ENCODE data around the gene SPNS1.

SPNS1 gene

DNA sequence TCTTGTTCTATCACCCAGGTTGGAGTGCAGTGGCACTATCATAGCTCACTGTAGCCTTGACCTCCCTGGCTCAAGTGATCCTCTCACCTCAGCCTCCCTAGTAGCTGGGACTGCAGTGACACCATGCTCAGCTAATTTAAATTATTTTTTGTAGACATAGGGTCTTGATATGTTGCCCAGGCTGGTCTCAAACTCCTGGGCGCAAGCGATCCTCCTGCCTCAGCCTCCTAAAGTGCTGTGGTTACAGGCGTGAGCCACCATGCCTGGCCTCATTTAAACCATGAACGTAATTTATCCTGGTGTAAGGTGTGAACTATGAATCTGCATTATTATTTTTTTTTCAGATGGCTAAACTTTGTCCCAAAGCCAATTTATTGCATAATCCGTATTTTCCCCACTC is 47.6 kb downstream of the SPNS1 start:
- H2AFZ ChIP-seq (ENCODE audit: low read length), result no peak overlapping the region
- no peaks in the 10 kb centered on the region for H3K4me1 ChIP-seq (ENCODE audit: low read length)
- no peak overlapping the region for H3K27ac ChIP-seq (ENCODE audit: low read length)
- no peak for TF ChIP-seq EZH2 (optimal IDR thresholded peaks at IDR 0.05; ENCODE audit: low read depth, low read length)
- TF ChIP-seq, protein P1, sequence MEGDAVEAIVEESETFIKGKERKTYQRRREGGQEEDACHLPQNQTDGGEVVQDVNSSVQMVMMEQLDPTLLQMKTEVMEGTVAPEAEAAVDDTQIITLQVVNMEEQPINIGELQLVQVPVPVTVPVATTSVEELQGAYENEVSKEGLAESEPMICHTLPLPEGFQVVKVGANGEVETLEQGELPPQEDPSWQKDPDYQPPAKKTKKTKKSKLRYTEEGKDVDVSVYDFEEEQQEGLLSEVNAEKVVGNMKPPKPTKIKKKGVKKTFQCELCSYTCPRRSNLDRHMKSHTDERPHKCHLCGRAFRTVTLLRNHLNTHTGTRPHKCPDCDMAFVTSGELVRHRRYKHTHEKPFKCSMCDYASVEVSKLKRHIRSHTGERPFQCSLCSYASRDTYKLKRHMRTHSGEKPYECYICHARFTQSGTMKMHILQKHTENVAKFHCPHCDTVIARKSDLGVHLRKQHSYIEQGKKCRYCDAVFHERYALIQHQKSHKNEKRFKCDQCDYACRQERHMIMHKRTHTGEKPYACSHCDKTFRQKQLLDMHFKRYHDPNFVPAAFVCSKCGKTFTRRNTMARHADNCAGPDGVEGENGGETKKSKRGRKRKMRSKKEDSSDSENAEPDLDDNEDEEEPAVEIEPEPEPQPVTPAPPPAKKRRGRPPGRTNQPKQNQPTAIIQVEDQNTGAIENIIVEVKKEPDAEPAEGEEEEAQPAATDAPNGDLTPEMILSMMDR (IDR thresholded peaks at IDR 0.05; ENCODE audit: low read length), result no peak
- TF ChIP-seq EZH2phosphoT487 (IDR thresholded peaks at IDR 0.05; ENCODE audit: low read length), result no peak
- H3K79me2 ChIP-seq (ENCODE audit: low read length), result no peaks in the 10 kb centered on the region
- H3K9me3 ChIP-seq (replicated peaks; ENCODE audit: insufficient read depth, low read length), result no peaks in the 10 kb centered on the region
- H3K9ac ChIP-seq (ENCODE audit: low read length), result no peak overlapping the region
- DNase-seq, result no peak
- no peaks in the 10 kb centered on the region for H3K27me3 ChIP-seq (replicated peaks; ENCODE audit: insufficient read depth, low read length)
- no peaks in the 10 kb centered on the region for H3K9me2 ChIP-seq (replicated peaks; ENCODE audit: insufficient read depth, low read length)
- no peak overlapping the region for H3K4me2 ChIP-seq (ENCODE audit: low read depth, low read length)
- H3K4me3 ChIP-seq (ENCODE audit: low read length), result no peak overlapping the region
- H3F3A ChIP-seq (ENCODE audit: insufficient read depth, low read length), result no peaks in the 10 kb centered on the region
- no peaks in the 10 kb centered on the region for H3K36me3 ChIP-seq (replicated peaks; ENCODE audit: insufficient read depth, low read length)
- H4K20me1 ChIP-seq (ENCODE audit: insufficient read depth, low read length), result no peaks in the 10 kb centered on the region

DNA sequence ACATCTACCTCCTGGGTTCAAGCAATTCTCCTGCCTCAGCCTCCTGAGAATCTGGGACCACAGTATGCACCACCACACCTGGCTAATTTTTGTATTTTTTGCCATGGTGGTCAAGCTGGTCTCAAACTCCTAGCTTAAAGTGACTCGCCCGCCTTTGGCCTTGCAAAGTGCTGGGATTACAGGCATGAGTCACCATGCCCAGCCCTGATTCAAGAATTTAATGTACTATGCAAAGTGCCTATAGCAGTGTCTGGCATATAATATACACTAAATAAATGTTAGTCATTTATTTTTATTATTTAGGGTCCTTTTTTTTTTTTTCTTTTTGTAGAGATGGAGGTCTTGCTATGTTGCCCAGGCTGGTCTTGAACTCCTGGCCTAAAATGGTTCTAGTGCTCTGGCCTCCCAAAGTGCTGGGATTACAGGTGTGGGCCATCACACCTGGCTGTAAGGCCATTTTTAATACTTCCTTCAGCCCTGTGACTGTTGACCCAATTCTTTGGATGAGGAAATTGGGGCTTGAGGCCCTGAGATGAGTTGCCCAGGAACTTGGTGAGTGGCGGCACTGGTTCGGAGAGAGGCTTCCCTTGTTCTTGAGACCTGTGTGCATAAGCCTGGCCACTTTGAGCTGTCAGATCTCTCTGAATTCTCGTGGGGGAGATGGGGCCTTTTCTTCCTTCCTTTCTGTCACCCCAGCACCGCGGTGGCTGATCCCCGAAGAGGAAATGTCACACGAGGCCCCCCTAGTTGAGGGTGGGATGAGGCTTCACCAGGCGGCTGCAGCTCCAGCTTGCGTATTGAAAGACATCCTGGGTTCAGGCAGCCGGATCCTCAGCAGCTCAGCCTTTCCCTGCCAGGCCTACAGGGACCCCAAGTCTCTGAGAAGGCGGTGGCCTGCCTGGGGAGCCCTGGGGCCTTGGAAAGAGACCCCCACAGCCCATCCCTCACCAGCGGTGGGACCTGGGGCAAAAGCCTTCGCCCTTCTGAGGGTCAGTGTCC is 49.0 kb downstream of the SPNS1 start:
- Histone ChIP-seq H3K9me2 (replicated peaks; ENCODE audit: insufficient read depth, low read length) (no peaks in the 10 kb centered on the region), H4K20me1 (ENCODE audit: insufficient read depth, low read length) (no peaks in the 10 kb centered on the region), H3K36me3 (replicated peaks; ENCODE audit: insufficient read depth, low read length) (no peaks in the 10 kb centered on the region), H3K9me3 (replicated peaks; ENCODE audit: insufficient read depth, low read length) (no peaks in the 10 kb centered on the region), H2AFZ (ENCODE audit: low read length) (no peak overlapping the region), H3F3A (ENCODE audit: insufficient read depth, low read length) (no peaks in the 10 kb centered on the region), H3K4me2 (ENCODE audit: low read depth, low read length) (no peak overlapping the region), H3K4me3 (ENCODE audit: low read length) (no peak overlapping the region), H3K9ac (ENCODE audit: low read length) (no peak overlapping the region), H3K27me3 (replicated peaks; ENCODE audit: insufficient read depth, low read length) (no peaks in the 10 kb centered on the region), H3K4me1 (ENCODE audit: low read length) (no peaks in the 10 kb centered on the region), H3K79me2 (ENCODE audit: low read length) (no peaks in the 10 kb centered on the region), H3K27ac (ENCODE audit: low read length) (no peak overlapping the region)
- DNase-seq, result no peak
- TF ChIP-seq EZH2 (optimal IDR thresholded peaks at IDR 0.05; ENCODE audit: low read depth, low read length) (no peak), EZH2phosphoT487 (IDR thresholded peaks at IDR 0.05; ENCODE audit: low read length) (no peak)
- TF ChIP-seq, protein P1 (IDR thresholded peaks at IDR 0.05; ENCODE audit: low read length), result no peak

DNA sequence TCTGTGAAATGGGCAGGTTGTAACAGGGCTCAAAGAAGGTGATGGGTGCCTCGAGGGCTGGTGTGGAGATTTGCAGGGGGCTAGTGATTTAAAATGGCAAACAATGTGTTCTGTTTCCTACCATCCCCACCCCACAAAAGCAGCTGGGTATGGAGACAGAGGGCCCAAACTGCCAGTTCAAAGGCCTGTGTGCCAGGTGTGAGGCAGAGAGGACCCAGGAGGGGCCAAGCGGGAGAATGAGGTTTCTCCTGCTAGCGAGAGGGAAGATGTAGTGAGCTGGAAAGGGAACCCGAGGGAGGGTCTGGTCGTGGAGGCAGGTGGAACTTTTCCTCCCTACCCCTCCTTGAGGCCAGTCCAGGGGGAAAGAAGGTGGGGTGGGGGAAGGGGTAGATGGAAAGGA is 49.7 kb downstream of the SPNS1 start:
- H3K4me2 ChIP-seq (ENCODE audit: low read depth, low read length), result no peak overlapping the region
- no peaks in the 10 kb centered on the region for H4K20me1 ChIP-seq (ENCODE audit: insufficient read depth, low read length)
- no peak overlapping the region for H3K27ac ChIP-seq (ENCODE audit: low read length)
- no peak overlapping the region for H3K4me3 ChIP-seq (ENCODE audit: low read length)
- DNase-seq, result no peak
- no peaks in the 10 kb centered on the region for H3K27me3 ChIP-seq (replicated peaks; ENCODE audit: insufficient read depth, low read length)
- no peaks in the 10 kb centered on the region for H3K9me3 ChIP-seq (replicated peaks; ENCODE audit: insufficient read depth, low read length)
- no peaks in the 10 kb centered on the region for H3K79me2 ChIP-seq (ENCODE audit: low read length)
- no peak overlapping the region for H3K9ac ChIP-seq (ENCODE audit: low read length)
- no peaks in the 10 kb centered on the region for H3K9me2 ChIP-seq (replicated peaks; ENCODE audit: insufficient read depth, low read length)
- no peaks in the 10 kb centered on the region for H3K4me1 ChIP-seq (ENCODE audit: low read length)
- no peak overlapping the region for H2AFZ ChIP-seq (ENCODE audit: low read length)
- H3F3A ChIP-seq (ENCODE audit: insufficient read depth, low read length), result no peaks in the 10 kb centered on the region
- no peaks in the 10 kb centered on the region for H3K36me3 ChIP-seq (replicated peaks; ENCODE audit: insufficient read depth, low read length)
- TF ChIP-seq EZH2 (optimal IDR thresholded peaks at IDR 0.05; ENCODE audit: low read depth, low read length) (no peak), EZH2phosphoT487 (IDR thresholded peaks at IDR 0.05; ENCODE audit: low read length) (no peak)
- TF ChIP-seq, protein P1 (IDR thresholded peaks at IDR 0.05; ENCODE audit: low read length), result no peak
